GM21529 (cell line): ENCODE measurements around the gene PRR15L.

ENCODE experiments used
- ATAC-seq: cut with Tn5 transposase; IDR thresholded peaks from one replicate; pipeline ENCODE4 v1.9.1; 2021; ENCODE audit not compliant: unreplicated experiment

PRR15L gene

GRCh38 chr17:47962901-47963300 lies 5.2 kb upstream of the PRR15L start:
- no peak for ATAC-seq

- no peak for ATAC-seq
Measured at GRCh38 chr17:47961406-47961805, 3.7 kb upstream of the PRR15L start.

- no peak for ATAC-seq
Measured at GRCh38 chr17:47959825-47960655, 2.4 kb upstream of the PRR15L start.

GRCh38 chr17:47956791-47957590 lies 692 bp downstream of the PRR15L start:
- ATAC-seq: no peak

- ATAC-seq: no peak
Measured at GRCh38 chr17:47955497-47956461, 1.9 kb downstream of the PRR15L start.

GRCh38 chr17:47953909-47954308 lies 3.8 kb downstream of the PRR15L start:
- ATAC-seq: no peak

- ATAC-seq: no peak
Measured at GRCh38 chr17:47952171-47953021, 5.3 kb downstream of the PRR15L start.

- ATAC-seq: no peak
Measured at GRCh38 chr17:47950448-47950847, 7.2 kb downstream of the PRR15L start.

- peak; percentile 40 for ATAC-seq
Measured at GRCh38 chr17:47949946-47950345, 7.7 kb downstream of the PRR15L start.

GRCh38 chr17:47949197-47949759 lies 8.4 kb downstream of the PRR15L start:
- ATAC-seq: peak; percentile 53

- ATAC-seq: no peak
Measured at GRCh38 chr17:47948706-47949196, 8.9 kb downstream of the PRR15L start.

- peak; percentile 51 for ATAC-seq
Measured at GRCh38 chr17:47946929-47947397, 10.7 kb downstream of the PRR15L start.

- ATAC-seq: no peak
Measured at GRCh38 chr17:47946516-47946915, 11.2 kb downstream of the PRR15L start.

- ATAC-seq: no peak
Measured at GRCh38 chr17:47945529-47946508, 11.9 kb downstream of the PRR15L start.

- no peak for ATAC-seq
Measured at GRCh38 chr17:47945080-47945479, 12.6 kb downstream of the PRR15L start.

GRCh38 chr17:47942568-47942967 lies 15.1 kb downstream of the PRR15L start:
- ATAC-seq: no peak

GRCh38 chr17:47942096-47942510 lies 15.6 kb downstream of the PRR15L start:
- ATAC-seq: no peak
